ENCODE measurements around the gene GOLM1.
"Not testable (repeated sequence)": the region's sequence is repeated elsewhere in the genome, so short reads cannot be mapped to it uniquely, and the experiment has no call there.

The GOLM1 gene

GRCh38 chr9:86082870-86083269 is 16.5 kb downstream of the GOLM1 start:
- DNase-seq (ENCODE audit: low read depth) = no peak

DNA sequence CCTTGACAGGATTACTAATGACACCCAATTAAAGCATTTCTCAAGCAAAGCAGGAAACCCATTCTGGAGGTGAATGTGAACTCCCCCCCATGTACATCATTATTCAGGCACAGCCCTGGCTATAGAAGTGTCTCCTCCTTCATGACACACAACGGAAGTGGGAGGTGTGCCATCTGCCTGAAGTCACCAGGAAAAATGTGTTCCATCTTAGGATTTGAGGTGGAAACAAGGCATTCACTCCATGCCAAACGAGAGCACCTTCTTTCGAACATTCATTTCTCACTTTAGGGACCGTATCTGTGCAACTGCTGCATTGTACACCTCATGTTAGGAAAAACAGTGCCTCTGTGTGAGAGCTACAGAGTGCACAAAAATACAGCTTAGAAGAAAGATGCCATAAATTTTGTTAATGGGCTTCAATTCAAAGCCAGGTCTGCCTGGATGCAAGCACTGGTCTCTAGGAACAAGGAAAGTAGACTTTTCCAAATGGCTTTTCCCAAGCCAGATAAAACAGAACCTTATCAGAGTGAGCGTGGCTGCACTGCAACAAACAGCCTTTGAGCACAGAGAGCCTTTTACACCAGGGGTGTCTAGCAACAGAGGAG is 19.4 kb downstream of the GOLM1 start:
- DNase-seq (ENCODE audit: low read depth) = no peak

- DNase-seq (ENCODE audit: low read depth) = no peak
These were observed 19.9 kb downstream of the GOLM1 start for GRCh38 chr9:86079421-86079831.

DNA sequence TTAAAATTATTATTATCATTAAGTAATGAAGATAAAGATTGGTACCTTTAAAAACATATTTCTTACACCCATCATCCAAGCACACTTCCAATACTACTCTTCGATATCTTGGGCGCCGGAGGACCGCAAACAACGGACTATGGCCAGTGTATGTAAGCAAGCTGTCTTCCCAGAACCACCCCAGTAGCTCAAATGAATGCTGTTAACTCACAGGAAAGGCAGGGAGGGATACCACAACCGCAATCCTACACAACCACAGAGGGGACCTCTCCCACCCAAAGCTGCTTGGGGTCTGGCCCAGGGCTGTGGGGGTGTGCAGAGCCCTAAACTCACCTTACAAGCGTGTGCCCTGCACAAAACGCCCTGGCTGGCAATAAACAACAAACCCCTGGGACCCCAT is 20.6 kb downstream of the GOLM1 start:
- no peak for DNase-seq (ENCODE audit: low read depth)

DNA sequence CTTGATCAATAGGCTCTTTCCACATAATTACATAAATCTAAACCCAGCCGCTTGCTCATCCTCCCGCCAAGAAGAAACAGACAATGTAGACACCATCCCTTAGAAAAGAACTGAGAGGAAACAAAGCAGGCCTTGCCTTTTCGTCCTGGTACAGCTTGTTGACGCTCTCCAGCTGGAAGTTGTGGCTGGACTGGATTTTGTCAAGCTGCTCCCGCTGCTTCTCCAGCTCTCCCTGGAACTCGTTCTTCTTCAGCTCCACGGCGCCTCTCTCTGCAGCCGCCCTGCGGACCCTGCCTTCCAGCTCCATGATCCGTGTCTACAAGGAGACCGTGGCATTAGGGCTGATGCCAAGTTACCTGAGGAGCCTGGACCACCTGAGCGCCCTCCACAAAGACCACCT is 22.1 kb downstream of the GOLM1 start:
- no peak for DNase-seq (ENCODE audit: low read depth)

- DNase-seq (ENCODE audit: low read depth) = no peak
These were observed 23.9 kb downstream of the GOLM1 start for GRCh38 chr9:86075132-86076109.

GRCh38 chr9:86073839-86074238 is 25.5 kb downstream of the GOLM1 start:
- no peak for DNase-seq (ENCODE audit: low read depth)

- DNase-seq (ENCODE audit: low read depth) = no peak
These were observed 26.9 kb downstream of the GOLM1 start for GRCh38 chr9:86072394-86072877.

- no peak for DNase-seq (ENCODE audit: low read depth)
These were observed 30.0 kb downstream of the GOLM1 start for GRCh38 chr9:86069206-86069869.

- DNase-seq (ENCODE audit: low read depth) = no peak
These were observed 35.1 kb downstream of the GOLM1 start for GRCh38 chr9:86064220-86064619.

- DNase-seq (ENCODE audit: low read depth) = no peak
These were observed 36.3 kb downstream of the GOLM1 start for GRCh38 chr9:86062845-86063693.

DNA sequence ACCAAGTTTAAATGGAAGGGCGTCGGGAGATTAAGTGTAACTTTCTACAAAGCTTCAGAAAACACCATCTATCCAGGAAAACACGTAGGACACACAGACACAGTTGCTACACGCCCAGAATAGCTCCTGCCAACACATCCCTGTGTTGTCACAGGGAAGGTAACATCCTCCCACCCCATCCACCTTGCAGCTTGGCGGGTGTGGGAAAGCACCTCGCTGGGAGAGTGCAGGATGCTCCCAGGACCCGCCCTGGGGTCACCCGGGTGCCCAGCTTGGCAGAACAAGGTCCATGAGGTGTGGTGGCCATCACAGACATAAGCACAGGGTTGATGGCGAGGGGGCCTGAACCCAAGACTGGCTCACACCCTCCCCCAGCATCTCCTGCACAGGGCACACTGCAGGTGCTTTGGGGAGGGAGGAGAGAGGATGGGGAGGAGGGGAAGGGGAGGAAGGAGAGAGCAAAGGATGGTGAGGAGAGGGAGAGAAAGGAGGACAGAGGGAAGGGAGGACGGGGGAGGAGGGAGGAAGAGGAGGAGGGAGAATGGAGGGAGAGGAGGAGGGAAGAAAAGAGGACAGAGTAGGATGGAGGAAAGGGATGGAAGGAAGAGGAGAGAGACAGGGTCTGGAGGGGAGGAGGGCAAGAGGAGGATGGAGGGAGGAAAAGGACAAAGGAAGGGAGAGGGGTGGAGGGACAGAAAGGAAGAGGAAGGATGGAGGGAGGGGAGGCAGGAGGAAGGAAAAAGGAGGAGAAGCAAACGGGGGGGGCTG is 37.2 kb downstream of the GOLM1 start:
- no peak for DNase-seq (ENCODE audit: low read depth)

DNA sequence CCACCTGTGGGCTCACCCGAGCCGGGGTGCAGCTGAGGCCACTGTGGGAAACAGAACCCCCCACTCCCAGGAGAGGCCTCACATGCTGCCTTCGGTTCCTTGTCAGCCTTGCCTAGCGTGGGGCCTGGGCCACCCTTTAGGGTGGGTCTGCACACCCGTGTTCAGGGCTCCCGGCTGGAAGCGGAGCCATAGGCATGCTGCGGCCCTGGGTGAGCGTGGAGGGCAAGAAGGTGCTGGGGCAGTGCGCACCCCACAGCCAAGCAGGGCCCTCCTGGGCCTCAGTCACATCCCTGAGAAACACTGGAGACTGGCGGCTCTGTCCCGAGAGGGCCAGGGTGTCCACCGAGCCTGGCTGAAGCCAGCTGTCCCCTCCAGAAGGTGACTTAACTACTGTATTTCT is 41.9 kb downstream of the GOLM1 start:
- DNase-seq (ENCODE audit: low read depth) = no peak

DNA sequence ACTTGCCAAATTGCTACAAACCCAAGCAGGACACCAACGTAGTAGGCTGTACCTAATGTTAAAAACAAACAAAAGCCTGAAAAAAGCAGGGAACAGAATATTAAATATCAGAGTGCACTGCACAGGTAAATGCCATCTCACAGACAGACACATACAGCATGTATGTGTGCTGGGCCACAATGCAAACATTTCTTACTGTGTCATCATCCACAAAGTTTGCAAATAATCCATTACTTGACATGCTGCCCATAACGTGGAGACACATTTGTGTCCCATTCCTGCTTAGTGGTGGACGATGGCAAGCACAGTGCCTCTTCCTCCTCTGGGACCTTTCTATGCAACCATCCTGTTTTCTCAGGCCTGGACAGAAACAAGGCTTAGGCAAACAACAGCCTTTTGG is 44.7 kb downstream of the GOLM1 start:
- no peak for DNase-seq (ENCODE audit: low read depth)

GRCh38 chr9:86052556-86053468 is 46.5 kb downstream of the GOLM1 start:
- no peak for DNase-seq (ENCODE audit: low read depth)

DNA sequence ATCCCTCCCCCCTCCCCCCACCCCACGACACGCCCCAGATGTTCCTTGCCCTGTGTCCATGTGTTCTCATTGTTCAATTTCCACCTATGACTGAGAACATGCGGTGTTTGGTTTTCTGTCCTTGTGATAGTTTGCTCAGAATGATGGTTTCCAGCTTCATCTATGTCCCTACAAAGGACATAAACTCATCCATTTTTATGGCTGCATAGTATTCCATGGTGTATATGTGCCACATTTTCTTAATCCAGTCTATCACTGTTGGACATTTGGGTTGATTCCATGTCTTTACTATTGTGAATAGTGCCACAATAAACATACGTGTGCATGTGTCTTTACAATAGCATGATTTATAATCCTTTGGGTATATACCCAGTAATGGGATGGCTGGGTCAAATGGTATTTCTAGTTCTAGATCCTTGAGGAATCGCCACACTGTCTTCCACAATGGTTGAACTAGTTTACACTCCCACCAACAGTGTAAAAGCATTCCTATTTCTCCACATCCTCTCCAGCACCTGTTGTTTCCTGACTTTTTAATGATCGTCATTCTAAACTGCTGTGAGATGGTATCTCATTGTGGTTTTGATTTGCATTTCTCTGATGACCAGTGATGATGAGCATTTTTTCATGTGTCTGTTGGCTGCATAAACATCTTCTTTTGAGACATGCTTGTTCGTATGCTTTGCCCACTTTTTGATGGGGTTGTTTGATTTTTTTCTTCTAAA is 51.2 kb downstream of the GOLM1 start:
- not testable (repeated sequence) for DNase-seq (ENCODE audit: low read depth)

DNA sequence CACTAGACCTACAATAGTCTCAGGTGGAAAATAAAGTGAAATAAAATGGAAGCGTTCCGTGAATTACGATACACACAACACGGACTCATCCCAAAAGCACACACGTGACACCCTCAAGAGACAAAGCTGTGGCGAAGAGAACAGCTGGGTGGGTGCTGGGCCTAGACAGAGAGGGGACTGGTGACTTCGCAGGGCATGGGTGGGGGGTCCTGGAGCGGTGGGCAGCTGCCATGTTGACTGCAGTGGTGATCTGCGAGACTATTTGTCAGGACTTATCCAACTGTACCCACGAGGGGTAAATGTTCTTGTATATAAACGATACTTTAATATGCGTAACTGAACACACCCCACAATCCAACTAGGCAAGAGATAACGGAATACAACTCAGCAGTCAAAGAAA is 52.0 kb downstream of the GOLM1 start:
- DNase-seq (ENCODE audit: low read depth) = no peak

DNA sequence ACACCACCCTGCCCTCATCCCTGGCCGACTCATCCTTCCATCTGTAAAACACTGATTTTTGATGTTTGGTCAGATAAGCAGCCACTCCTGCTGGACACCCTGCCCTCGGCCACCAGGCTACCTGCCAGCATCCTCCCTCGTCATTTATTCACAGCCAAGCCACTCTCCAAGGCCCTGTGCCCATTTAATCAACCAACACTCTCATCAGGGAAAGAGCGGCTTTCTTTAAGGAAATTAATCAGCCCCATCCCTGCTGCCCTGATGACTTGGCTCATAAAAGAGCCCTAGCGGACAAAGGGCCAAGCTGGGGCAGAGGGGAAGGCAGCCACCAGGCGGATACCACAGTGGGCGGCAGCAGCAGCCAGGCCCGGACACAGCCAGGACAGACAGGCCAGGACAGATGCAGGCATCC is 52.4 kb downstream of the GOLM1 start:
- DNase-seq (ENCODE audit: low read depth) = no peak

DNA sequence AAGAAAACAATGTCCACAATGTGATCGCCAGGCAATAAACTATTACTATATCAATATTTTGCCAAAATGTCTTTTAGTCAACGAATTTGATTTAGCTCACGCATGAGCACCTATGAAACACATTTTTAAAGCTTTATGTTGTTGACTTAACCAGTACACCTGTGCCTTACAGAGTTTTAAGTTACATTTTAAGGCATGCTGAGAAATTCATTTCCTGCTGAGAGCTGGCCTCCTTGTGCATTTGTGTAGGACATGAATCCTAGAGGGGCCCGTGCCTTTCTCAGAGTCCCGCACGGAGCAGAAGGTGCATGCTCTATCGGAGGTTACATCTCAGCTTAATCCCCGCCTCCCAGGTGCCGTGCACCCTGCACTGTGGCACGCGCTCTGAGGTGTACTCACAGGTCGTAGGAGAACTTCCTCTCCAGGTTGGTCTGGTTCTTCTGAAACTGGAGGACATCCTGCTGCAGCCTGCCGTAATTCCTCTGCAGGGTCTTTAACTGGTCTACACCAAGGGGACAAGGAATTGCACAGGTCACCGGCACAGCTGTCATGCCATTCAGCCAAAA is 53.2 kb downstream of the GOLM1 start:
- no peak for DNase-seq (ENCODE audit: low read depth)
